Activated naive CD4-positive, alpha-beta T cell treated with anti-CD3 and anti-CD28 coated beads, Interleukin-2, amount 50 U/mL, for 24 hours (primary cell): ENCODE data around the gene G6PC3.
"Not testable (repeated sequence)": the region's sequence is repeated elsewhere in the genome, so short reads cannot be mapped to it uniquely, and the experiment has no call there.

Experiments
- H3K27ac Mint-ChIP-seq: one replicate; pipeline ENCODE4 v1.8.0; 2021; ENCODE audit warnings: mild to moderate bottlenecking, mixed read lengths
- H3K27me3 Mint-ChIP-seq: one replicate; pipeline ENCODE4 v1.8.0; 2021; ENCODE audit warnings: mixed read lengths
- H3K36me3 Mint-ChIP-seq: one replicate; pipeline ENCODE4 v1.8.0; 2021; ENCODE audit warnings: mixed read lengths
- H3K4me1 Mint-ChIP-seq: one replicate; pipeline ENCODE4 v1.8.0; 2021; ENCODE audit warnings: mixed read lengths
- H3K4me3 Mint-ChIP-seq: one replicate; pipeline ENCODE4 v1.8.0; 2021; ENCODE audit warnings: mild to moderate bottlenecking, mixed read lengths
- H3K9me3 Mint-ChIP-seq: one replicate; pipeline ENCODE4 v1.8.0; 2021; ENCODE audit warnings: mixed read lengths

Gene G6PC3

DNA sequence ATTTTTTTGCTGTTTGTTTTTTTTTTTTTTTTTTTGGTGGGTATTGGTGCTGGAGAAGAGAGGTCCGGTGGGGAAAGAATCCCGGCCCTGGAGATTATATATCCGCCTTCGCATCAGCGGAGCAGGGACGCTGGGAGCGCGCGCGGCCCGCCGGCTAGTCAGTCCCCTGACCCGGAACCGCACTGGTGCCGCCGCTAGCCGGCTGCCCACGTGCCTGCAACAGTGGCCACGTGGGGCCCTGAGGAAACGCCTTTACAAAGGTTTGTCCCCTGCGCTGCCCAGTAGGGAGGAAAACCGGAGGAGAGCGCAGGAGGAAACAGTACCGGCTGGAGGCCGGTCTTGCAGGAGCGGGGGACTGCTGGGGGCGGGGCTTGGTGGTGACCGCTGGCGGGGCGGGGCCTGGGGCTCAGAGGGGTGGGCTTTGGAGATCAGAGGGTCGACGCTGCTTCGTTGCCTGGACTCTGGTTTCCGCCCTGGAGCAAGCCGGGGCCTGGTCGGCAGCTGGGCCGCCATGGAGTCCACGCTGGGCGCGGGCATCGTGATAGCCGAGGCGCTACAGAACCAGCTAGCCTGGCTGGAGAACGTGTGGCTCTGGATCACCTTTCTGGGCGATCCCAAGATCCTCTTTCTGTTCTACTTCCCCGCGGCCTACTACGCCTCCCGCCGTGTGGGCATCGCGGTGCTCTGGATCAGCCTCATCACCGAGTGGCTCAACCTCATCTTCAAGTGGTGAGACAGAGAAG is at the start of gene G6PC3:
Gene G6PC3, plus strand, starts transcription at position 281 of the 743 bp plus-strand sequence. Its CDS starts 231 bp downstream, at position 512.
- peak within 1 kb of the TSS; percentile 93 for H3K4me3 Mint-ChIP-seq
- H3K27me3 Mint-ChIP-seq, result no peaks in the 10 kb centered on the region
- peaks cover 2% of the 10 kb centered on the region for H3K36me3 Mint-ChIP-seq
- H3K27ac Mint-ChIP-seq, result peak within 1 kb of the TSS; percentile 98
- H3K9me3 Mint-ChIP-seq, result no peaks in the 10 kb centered on the region
- H3K4me1 Mint-ChIP-seq, result peaks cover 47% of the 10 kb centered on the region

DNA sequence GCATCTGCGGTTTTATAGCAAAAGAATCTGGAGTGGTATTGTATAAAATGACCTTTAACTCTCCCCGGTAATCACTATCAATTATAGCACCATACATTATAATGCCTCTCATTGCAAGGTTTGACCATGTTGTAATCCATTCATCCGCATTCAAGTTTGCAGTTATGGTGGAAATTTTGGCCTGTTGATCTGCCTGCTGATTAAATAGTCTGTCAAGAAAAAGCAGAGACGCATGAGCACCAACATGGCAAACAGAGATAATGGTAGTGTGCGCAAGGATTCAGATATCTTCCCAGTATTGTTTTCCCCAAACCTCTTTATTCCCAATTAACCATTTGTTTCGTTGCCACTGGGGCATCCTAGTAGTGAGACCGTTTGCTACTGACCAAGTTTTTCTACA is 49.3 kb upstream of the G6PC3 start:
- not testable (repeated sequence) for H3K4me1 Mint-ChIP-seq, H3K4me3 Mint-ChIP-seq, H3K27ac Mint-ChIP-seq, H3K27me3 Mint-ChIP-seq, H3K36me3 Mint-ChIP-seq, H3K9me3 Mint-ChIP-seq

DNA sequence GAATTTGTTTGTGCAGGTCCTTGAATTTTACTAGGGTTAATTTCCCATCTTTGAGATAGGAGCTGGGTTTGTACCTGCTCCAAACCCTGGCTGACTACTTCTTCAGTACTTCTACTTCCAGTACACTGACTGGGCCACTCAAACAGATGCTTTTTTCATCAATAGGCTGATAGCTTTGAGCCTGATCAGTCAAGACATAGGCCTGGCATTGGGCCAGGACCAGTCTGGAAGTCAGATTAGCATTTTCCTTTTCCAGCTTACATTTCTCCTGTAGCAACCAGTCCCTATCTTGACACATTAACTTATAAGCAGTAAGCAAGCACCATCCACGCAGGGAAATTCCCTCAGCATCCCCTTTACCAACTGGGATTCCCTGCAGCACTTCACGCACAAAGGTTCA is 48.3 kb upstream of the G6PC3 start:
- H3K9me3 Mint-ChIP-seq, result no peaks in the 10 kb centered on the region
- no peaks in the 10 kb centered on the region for H3K36me3 Mint-ChIP-seq
- no peak overlapping the region for H3K27ac Mint-ChIP-seq
- H3K4me1 Mint-ChIP-seq, result no peaks in the 10 kb centered on the region
- no peak overlapping the region for H3K4me3 Mint-ChIP-seq
- H3K27me3 Mint-ChIP-seq, result no peaks in the 10 kb centered on the region

GRCh38 chr17:44023545-44024270 is 46.8 kb upstream of the G6PC3 start:
- Mint-ChIP-seq H3K4me1 (no peaks in the 10 kb centered on the region), H3K9me3 (no peaks in the 10 kb centered on the region), H3K4me3 (no peak overlapping the region), H3K27ac (no peak overlapping the region), H3K27me3 (no peaks in the 10 kb centered on the region), H3K36me3 (no peaks in the 10 kb centered on the region)

DNA sequence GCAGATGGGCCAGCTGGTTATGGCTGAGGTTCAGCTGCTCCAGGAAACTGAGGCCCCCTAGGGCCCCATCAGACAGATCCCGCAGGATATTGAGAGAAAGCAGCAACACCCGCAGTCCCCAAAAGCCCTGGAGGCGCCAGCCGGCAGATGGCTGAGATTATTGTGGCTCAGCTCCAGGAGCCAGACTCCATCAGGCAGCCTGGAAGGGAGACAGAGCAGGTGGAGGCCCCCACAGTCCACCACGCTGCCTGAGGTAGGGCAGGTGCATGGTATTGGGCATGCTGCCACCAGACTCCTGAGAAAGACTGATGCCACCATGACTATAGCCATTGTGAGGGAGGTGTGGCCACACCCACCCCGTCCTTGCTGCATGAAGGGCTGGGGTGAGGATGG is 46.3 kb upstream of the G6PC3 start:
- Mint-ChIP-seq H3K27me3 (no peaks in the 10 kb centered on the region), H3K27ac (no peak overlapping the region), H3K4me3 (no peak overlapping the region), H3K36me3 (no peaks in the 10 kb centered on the region), H3K9me3 (no peaks in the 10 kb centered on the region), H3K4me1 (no peaks in the 10 kb centered on the region)

DNA sequence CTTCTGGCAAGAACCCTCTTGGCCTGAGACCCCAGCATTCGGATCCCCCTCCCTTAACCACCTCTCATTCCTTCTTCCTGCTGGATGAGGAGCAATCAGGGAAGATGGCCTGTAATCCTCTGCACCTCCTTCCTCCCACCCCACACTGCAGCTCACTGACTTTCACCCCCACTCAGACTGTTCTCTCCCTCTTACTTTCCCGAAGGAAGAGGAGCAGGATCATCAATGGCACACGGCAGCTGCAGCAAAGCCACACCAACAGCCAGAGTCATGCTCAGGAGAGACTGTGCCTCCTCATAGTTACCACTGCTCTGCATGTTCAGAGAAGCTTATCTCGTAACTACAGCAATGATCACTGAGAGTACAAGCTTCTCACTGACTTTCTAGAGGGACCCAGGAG is 45.7 kb upstream of the G6PC3 start:
- no peaks in the 10 kb centered on the region for H3K9me3 Mint-ChIP-seq
- H3K36me3 Mint-ChIP-seq, result no peaks in the 10 kb centered on the region
- H3K4me1 Mint-ChIP-seq, result no peaks in the 10 kb centered on the region
- no peak overlapping the region for H3K27ac Mint-ChIP-seq
- H3K27me3 Mint-ChIP-seq, result no peaks in the 10 kb centered on the region
- no peak overlapping the region for H3K4me3 Mint-ChIP-seq

DNA sequence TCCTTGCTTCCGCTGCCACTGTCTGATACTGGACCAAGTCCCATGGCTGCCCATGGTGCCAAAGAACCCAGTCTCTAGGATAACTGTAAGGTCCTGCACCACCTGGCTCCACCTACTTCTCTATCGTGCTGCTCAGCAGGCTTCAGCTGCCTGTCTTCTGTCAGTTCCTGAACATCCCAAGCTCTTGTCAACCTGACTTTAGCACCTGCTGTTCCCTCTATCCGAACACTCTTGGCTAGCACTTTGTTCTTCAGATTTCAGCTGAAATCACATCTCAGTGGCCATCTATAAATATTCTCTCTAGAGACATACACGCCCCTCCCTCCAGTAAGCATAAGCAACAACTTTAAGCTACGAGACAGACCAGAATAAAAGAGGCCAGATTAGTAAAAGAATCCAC is 40.8 kb upstream of the G6PC3 start:
- Mint-ChIP-seq H3K4me1 (peaks cover 5% of the 10 kb centered on the region), H3K9me3 (no peaks in the 10 kb centered on the region), H3K27me3 (no peaks in the 10 kb centered on the region), H3K4me3 (no peak overlapping the region), H3K36me3 (peaks cover 7% of the 10 kb centered on the region), H3K27ac (no peak overlapping the region)

DNA sequence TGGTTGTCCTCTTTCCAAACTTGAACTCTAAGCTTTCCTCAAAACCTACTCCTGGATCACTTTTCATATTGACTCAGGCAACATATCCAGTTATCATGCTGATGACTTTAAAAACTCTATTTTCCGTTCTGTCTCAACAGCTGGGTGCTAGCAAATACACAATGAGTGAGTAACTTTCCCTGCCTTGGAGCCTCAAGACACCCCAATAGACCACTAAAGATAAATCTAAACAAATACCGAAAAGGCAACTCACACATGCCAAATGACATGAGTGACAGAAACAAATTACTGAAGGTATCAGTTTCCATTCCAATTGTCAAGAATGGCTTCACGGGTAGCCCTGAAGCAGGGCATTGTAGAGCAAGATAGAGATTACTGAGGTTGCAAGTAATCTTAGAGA is 40.1 kb upstream of the G6PC3 start:
- Mint-ChIP-seq H3K36me3 (peaks cover 7% of the 10 kb centered on the region), H3K27ac (no peak overlapping the region), H3K9me3 (no peaks in the 10 kb centered on the region), H3K27me3 (no peaks in the 10 kb centered on the region), H3K4me3 (no peak overlapping the region), H3K4me1 (peaks cover 5% of the 10 kb centered on the region)

DNA sequence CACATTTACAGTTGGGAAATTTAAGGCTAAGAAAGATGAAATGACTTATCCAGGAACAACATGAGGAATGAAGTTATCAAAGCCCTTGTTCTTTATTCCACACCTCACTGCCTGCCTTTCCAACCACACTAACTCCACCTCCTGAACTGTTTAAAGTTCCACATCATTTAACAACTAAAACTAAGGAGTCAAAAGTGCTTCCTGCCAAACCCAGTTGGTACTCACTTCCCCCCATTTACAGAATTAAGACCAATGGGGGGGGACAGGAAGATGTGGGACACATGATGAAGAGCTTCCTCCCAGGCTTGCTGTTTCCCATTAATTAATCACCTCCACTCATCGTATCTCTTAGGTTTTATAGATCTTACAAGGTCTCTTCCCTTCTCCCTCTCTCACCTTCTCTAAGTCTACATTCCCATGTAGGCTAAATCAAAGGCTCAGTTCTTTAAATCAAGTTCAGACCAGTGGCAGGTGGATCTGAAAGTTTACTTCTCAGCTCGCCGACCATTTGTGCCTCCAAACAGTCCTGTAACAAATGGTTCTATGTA is 36.6 kb upstream of the G6PC3 start:
- Mint-ChIP-seq H3K4me1 (peaks cover 5% of the 10 kb centered on the region), H3K27me3 (no peaks in the 10 kb centered on the region), H3K36me3 (peaks cover 7% of the 10 kb centered on the region), H3K27ac (no peak overlapping the region), H3K4me3 (no peak overlapping the region), H3K9me3 (no peaks in the 10 kb centered on the region)

- H3K27ac Mint-ChIP-seq, H3K9me3 Mint-ChIP-seq, H3K4me3 Mint-ChIP-seq, H3K27me3 Mint-ChIP-seq, H3K36me3 Mint-ChIP-seq, H3K4me1 Mint-ChIP-seq: not testable (repeated sequence)
These were observed 35.8 kb upstream of the G6PC3 start for GRCh38 chr17:44034688-44035087.

DNA sequence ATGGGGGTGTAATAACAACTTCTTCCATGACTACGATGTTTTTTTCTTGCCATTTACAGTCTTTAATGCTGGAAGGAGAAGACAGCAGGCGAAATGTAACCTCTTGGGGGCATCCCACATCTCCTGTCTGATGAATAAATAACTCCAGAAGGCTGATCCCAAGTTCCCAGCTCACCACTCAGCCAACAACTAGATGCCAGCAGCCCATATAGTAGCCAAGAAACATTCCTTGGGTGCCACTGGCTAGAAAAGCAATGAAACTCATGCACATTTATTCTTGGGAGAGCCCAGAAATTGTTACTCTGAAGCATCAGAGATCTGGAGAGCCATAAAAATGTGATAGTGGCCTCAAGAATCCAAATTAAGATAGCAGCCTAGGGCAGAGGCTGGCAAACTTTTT is 33.1 kb upstream of the G6PC3 start:
- no peaks in the 10 kb centered on the region for H3K9me3 Mint-ChIP-seq
- peaks cover 10% of the 10 kb centered on the region for H3K36me3 Mint-ChIP-seq
- H3K4me3 Mint-ChIP-seq, result no peak overlapping the region
- peaks cover 14% of the 10 kb centered on the region for H3K4me1 Mint-ChIP-seq
- no peak overlapping the region for H3K27ac Mint-ChIP-seq
- H3K27me3 Mint-ChIP-seq, result no peaks in the 10 kb centered on the region

GRCh38 chr17:44038604-44039011 is 31.9 kb upstream of the G6PC3 start:
- H3K9me3 Mint-ChIP-seq, result no peaks in the 10 kb centered on the region
- no peak overlapping the region for H3K27ac Mint-ChIP-seq
- peaks cover 9% of the 10 kb centered on the region for H3K36me3 Mint-ChIP-seq
- no peaks in the 10 kb centered on the region for H3K27me3 Mint-ChIP-seq
- H3K4me1 Mint-ChIP-seq, result peaks cover 19% of the 10 kb centered on the region
- H3K4me3 Mint-ChIP-seq, result no peak overlapping the region

- Mint-ChIP-seq H3K27me3 (no peaks in the 10 kb centered on the region), H3K4me3 (no peak overlapping the region), H3K4me1 (peaks cover 14% of the 10 kb centered on the region), H3K9me3 (no peaks in the 10 kb centered on the region), H3K36me3 (peaks cover 5% of the 10 kb centered on the region), H3K27ac (no peak overlapping the region)
These were observed 30.5 kb upstream of the G6PC3 start for GRCh38 chr17:44039829-44040635.

GRCh38 chr17:44043272-44043696 is 27.3 kb upstream of the G6PC3 start:
- Mint-ChIP-seq H3K27me3 (no peaks in the 10 kb centered on the region), H3K36me3 (peaks cover 6% of the 10 kb centered on the region)

DNA sequence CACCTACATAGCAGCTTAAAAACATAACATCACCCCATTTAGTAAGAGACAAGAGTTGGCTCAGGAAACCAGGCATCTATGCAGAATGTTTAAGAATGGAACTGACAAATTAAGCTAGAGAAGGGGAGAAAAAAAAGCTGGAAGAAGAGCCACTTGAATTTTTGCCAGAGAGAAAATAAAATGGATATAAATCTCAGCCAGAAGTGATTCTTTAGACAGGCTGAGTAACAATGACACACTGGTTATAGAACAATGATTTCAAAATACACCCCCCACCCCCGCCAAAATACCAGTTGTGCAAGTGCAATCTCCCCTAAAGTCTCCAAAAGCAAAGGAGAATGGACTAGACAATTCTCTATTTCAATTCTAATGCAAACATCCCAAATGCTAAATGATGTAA is 26.5 kb upstream of the G6PC3 start:
- no peaks in the 10 kb centered on the region for H3K27me3 Mint-ChIP-seq
- peak overlapping the region; percentile 55 for H3K27ac Mint-ChIP-seq
- peaks cover 6% of the 10 kb centered on the region for H3K36me3 Mint-ChIP-seq
- no peaks in the 10 kb centered on the region for H3K9me3 Mint-ChIP-seq
- peaks cover 14% of the 10 kb centered on the region for H3K4me1 Mint-ChIP-seq
- H3K4me3 Mint-ChIP-seq, result no peak overlapping the region

More at GRCh38 chr17:44043272-44043696, 27.3 kb upstream of the G6PC3 start:
- no peaks in the 10 kb centered on the region for H3K9me3 Mint-ChIP-seq
- H3K4me1 Mint-ChIP-seq, result peaks cover 14% of the 10 kb centered on the region
- H3K27ac Mint-ChIP-seq, result no peak overlapping the region
- H3K4me3 Mint-ChIP-seq, result no peak overlapping the region
